ENCODE data around the gene CEP63.
A peak's percentile ranks its signal among the peaks of the same experiment; 100 is the strongest.

CEP63 gene

DNA sequence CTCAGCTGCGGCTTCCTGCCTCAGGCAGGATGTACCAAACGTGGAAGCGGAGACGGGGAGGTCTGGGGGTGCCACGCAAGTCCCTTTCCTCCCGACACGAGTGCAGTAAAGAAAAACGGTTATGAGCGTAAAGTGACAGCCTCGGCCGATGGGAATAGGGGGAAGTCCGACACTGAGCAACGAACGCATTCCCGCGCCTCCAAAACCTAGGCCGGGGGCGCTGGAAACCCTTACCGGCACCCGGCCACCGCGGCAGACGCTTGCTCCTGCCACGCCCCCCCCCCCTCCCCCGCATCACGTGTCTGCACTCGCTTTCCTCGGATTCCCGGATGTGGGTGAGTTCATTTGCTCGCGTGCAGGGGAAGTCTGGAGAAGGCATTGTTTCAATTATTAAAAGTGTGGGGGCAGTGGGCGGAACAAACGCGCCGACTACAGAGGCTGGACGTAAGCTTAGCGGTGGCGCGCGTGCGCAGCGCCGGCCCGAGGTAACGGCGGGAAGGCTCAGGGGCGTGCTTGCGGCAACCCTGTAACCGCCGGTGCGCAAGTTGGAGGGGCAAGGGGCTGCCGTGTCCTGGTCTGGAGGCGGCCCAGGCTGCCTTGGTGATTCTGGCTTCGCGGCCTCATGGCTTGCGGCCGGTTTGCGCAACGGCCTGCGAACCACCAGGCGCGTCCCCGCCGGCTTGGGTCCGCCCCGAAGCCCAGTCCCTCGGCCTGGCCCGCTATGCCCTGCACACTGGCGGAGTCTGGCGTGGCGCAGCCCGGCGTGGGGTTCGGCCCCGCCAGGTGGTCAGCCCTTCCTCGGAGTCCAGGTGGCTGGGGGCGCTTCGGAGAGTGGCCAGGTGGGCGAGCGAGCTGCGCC lies at the start of gene CEP63, which contains the start of gene ANAPC13:
CEP63 (plus strand) TSS at position 340 of the 859 bp plus-strand sequence. CDS start 9,264 bp downstream, outside the sequence.
ANAPC13 (minus strand) TSS at position 268 of the 859 bp plus-strand sequence. CDS start 3,081 bp downstream, outside the sequence.
- TF ChIP-seq GATA1 (IDR thresholded peaks at IDR 0.05; ENCODE audit: low read depth, low read length) (no peak), POLR2A (IDR thresholded peaks at IDR 0.05; ENCODE audit: low read length) (peak; percentile 97)
- peak; percentile 96 to 99 for DNase-seq

DNA sequence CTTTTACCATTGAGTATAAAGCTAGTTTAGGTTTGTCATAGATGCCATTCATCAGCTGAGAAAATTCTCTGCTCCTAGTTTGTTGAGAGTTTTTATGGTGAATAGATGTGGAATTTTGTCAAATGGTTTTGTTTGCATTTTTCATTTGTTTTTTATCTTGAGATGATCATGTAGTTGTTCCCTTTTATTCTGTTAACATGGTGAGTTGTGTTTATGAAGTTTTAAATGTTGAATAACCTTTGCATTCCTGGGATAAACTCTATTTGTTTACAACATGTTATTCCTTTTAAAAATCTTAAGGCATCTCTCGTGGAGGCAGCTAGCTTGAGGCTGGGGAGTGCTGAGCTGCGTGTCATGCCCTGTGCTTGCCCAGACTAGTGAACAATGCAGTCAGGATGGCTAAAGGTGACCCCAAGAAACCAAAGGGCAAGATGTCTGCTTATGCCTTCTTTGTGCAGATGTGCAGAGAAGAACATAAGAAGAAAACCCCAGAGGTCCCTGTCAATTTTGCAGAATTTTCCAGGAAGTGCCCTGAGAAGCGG lies 48.6 kb upstream of the CEP63 start:
- TF ChIP-seq GATA1 (IDR thresholded peaks at IDR 0.05; ENCODE audit: low read depth, low read length): no peak
- no peak for TF ChIP-seq POLR2A (IDR thresholded peaks at IDR 0.05; ENCODE audit: low read length)
- DNase-seq: no peak

DNA sequence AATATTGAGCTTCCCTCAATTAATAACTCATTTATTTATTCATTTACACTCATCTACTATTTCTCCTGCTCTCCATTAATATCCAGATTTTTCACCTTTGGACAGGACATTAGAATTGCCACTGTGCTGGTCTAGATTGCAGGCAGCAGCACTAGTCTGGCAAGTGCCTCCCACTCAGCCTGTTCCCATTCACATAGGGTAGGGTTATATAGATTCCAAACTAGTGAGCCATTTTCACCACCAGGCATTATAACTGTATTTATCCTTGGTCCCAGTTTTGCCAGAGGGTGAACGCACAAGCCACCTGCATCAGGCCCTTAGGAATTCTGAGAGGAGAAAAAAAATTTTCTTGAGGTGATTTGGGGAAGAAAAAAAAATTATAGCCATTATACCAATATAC lies 44.5 kb upstream of the CEP63 start:
- TF ChIP-seq POLR2A (IDR thresholded peaks at IDR 0.05; ENCODE audit: low read length) (no peak), GATA1 (IDR thresholded peaks at IDR 0.05; ENCODE audit: low read depth, low read length) (no peak)
- no peak for DNase-seq

DNA sequence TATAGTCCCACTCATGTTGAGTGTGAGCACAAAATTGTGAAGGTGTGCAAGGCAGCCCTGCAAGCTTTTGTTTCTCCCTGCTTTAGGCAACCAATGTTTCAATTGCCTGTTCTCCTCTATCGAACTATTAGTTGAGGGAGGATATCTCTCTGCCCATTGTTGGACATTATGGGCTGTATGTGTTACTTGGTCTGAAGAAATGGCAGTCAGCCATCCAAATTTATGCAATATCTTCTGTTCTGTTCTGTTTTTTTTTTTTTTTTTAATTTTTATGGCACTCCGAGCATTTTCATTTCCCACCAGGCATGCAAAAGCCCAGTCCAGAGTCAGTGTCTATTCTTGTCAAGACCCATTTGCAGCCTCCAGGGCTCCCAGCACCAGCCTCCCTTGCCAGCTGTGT lies 44.0 kb upstream of the CEP63 start:
- DNase-seq: no peak
- no peak for TF ChIP-seq GATA1 (IDR thresholded peaks at IDR 0.05; ENCODE audit: low read depth, low read length)
- TF ChIP-seq POLR2A (IDR thresholded peaks at IDR 0.05; ENCODE audit: low read length): no peak

DNA sequence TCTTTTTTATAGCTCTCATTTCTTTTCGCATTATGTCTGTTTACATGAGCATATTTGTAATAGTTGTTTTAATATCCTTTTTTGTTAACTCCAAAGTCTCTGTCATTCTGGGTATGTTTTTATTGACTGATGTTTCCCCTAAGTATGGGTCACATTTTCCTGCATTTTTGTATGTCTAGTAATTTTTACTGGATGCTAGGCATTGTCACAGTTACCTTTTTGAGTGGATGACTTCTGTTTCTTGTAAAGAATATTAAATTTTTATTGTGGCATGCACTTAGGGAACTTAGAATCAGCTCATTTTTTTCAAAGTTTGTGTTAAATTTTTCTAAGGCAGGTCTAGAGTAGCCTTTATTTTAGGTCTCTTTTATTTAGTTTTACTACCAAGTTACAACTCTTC lies 40.8 kb upstream of the CEP63 start:
- no peak for DNase-seq
- TF ChIP-seq POLR2A (IDR thresholded peaks at IDR 0.05; ENCODE audit: low read length): no peak

DNA sequence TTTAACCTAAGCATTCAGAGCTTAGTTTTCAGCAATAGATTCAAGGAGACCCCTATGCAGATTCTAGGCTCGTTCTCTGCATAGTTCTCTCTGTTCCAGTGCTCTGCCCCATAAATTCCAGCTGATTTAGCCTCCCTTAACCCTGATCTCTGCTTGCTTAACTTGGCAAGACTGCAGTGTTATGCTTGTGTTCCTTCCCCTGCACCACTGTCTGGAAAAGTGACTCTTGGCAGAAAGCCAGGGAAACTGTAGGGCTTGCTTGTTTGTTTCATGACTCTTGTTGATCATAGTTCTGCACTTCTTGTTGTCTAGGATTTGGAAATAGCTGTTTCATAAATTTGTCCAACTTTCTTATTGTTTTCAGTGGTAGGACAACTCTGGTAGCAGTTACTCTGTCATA lies 40.2 kb upstream of the CEP63 start:
- TF ChIP-seq POLR2A (IDR thresholded peaks at IDR 0.05; ENCODE audit: low read length): no peak
- TF ChIP-seq GATA1 (IDR thresholded peaks at IDR 0.05; ENCODE audit: low read depth, low read length): no peak
- DNase-seq: no peak

DNA sequence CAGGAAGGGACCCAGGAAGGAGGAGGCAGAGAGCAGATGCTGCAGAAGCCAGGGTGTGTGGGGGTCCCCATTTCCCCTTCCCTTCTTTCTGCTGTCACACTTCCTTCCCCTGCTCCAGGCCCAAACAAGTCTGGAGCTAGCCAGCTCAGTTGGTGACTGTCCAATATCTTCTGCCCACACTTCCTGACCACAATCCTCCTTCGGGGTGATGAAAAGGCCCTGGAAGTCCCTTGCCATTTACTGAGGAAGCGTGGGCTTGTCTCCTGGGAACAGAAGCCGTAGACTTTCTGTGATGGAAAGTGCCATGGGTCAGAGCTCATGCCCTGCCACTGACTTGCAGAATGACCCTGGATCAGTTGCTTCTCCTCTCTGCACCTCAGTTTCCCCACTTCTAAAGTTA lies 39.1 kb upstream of the CEP63 start:
- TF ChIP-seq GATA1 (IDR thresholded peaks at IDR 0.05; ENCODE audit: low read depth, low read length) (no peak), POLR2A (IDR thresholded peaks at IDR 0.05; ENCODE audit: low read length) (no peak)
- DNase-seq: no peak

DNA sequence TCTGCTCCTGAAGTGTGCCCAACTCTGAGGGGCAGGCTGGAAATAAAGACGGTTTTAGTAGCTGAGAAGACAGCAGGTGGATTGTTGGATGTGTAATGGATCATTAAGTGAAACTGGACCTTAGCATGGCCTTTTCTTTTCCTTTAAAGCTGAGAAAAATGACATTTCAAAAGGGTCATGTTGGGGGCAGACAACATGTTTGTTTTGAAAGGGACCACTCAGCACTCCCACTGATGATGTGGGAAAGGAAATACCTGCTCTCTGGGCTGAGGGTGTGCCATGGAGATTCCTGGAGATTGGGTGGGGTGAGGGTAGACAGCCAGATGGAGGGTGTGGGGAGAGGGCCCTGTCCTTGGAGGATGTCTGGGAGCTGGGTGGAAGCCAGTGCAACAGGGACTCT lies 38.5 kb upstream of the CEP63 start:
- DNase-seq: no peak
- TF ChIP-seq GATA1 (IDR thresholded peaks at IDR 0.05; ENCODE audit: low read depth, low read length) (no peak), POLR2A (IDR thresholded peaks at IDR 0.05; ENCODE audit: low read length) (no peak)

DNA sequence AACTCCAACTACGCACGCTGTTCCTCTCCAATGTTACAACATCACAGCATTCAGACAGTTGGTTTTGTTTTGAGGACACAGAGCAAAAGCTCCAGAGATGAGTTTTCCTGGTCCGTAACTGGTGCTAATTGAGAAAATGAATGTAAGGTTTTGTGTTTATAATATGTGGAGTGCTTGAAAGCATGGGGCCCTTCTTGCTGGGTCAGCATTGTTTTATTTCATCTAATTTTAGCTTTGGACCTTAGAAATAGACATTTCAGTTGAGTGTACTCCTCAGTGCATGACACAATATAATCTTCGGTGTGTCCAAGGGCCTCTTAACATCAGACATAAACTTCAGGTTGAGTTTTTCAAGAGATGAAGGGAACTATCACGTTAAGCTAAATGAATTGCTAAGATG lies 37.2 kb upstream of the CEP63 start:
- DNase-seq: no peak
- TF ChIP-seq GATA1 (IDR thresholded peaks at IDR 0.05; ENCODE audit: low read depth, low read length): no peak
- no peak for TF ChIP-seq POLR2A (IDR thresholded peaks at IDR 0.05; ENCODE audit: low read length)

DNA sequence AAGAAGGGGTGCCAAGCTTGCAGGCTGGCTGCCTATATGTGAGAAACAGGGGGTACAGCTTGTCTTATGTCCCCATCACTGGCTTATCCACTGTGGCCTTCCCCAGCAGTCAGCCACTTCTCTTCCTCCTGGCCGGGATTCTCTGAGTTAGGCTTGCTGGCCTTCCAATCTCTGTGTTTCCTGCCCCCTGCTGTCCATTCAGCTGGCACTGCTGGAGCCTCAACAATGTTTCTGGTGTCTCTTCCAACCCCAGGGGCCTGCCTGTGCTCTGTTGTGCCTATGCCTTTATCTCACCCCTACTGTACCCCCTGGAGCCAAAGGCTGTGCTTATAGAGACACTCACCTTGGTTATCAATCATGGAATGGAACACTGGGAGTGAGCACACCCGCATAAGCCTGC lies 36.6 kb upstream of the CEP63 start:
- no peak for TF ChIP-seq POLR2A (IDR thresholded peaks at IDR 0.05; ENCODE audit: low read length)
- TF ChIP-seq GATA1 (IDR thresholded peaks at IDR 0.05; ENCODE audit: low read depth, low read length): no peak
- DNase-seq: peak in 1 of 2 experiments; percentile 11

DNA sequence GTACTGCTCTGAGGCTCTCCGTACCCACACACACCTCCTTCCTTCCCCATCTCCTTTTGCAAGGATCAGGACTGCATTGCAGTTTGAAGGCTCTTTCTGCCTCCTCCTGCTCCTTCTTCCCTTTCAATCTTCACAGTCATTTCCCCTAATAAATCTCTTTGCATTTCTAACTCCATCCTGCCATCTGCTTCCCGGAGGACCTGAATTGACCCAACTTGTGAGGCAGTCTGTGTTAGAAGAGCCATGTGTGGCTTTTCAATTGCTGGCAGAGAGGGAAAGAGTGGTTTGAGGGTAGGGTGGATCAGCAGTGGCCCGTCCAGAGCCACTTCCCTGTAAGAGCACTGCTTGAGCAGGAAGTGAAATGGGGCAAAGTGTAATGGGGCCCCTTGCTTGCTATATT lies 35.9 kb upstream of the CEP63 start:
- no peak for TF ChIP-seq POLR2A (IDR thresholded peaks at IDR 0.05; ENCODE audit: low read length)
- no peak for DNase-seq

DNA sequence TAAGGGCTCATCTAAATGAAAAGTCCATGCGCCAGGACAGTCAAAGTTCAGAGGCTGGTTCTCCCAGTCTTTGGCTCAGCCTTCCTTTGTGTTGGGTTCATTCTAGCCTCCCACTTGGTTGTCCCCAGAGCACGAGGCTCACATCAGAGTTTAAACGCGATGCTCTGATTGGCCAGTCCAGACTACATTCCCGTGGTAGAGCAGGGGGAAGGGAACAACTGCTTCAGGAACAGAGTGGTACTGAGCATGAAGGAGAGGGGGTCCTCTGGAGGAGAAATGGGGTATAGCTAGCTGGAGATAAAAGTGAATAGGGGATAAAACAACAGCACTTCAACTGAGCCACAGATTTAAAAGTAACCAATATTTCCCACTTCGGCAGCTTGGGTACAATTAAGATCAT lies 32.2 kb upstream of the CEP63 start:
- TF ChIP-seq POLR2A (IDR thresholded peaks at IDR 0.05; ENCODE audit: low read length) (no peak), GATA1 (IDR thresholded peaks at IDR 0.05; ENCODE audit: low read depth, low read length) (no peak)
- DNase-seq: no peak

DNA sequence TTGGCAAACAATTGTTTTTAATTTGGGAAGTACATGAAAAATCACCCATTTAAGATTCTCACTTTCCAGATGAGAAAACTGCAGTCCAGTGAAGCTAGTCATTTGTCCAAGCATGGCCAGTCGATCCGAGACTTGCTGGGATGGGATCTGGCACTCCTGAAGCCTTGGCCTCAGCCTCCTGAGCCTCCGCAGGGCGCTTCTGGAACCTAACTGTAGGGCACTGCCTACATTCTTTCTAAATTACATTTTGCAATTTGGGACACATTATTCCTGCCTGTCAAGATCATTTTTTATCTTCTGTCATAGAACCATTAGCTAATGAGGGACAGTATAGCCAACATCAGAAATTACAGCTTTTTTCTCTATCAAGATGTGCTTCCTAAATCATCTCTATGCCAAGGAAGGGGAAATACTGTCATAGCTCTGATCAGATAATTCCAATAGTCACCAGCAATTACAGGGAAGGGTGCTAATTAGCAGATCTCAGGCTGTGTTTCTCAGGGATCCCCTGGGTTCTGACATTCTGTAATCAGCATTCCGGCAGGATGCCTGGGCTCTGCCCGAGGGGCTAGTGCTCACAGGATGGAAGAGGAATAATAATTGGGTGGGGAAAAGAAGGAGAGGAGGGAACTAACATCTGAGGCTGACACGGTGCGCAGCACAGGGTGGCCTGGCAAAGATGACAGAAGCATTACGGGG lies 28.3 kb upstream of the CEP63 start:
- no peak for TF ChIP-seq POLR2A (IDR thresholded peaks at IDR 0.05; ENCODE audit: low read length)
- TF ChIP-seq GATA1 (IDR thresholded peaks at IDR 0.05; ENCODE audit: low read depth, low read length): no peak
- no peak for DNase-seq

DNA sequence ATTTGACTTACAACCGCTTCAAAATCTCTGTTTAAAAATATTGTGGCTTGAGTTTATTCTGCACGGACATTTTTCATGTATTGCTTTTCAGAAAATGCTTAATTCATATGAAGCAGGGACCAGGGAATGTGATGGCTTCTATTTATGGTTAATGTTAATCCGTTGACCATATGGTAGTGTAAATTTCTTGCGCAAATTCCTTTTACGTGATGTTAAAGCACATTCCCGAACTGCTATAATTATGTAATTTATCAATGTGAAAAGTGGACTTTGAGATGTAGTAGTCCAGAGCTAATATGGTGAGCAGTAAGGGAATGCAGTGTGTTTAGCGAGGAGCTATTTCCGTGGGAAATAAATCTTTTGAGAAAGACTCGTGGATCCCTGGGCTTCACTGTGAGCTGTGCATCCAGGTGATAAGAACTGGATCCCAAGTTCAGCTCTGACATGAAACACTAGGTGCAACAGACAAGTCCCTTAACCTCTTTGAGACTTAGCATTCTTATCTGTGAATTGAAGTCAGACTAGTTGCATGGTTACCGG lies 27.4 kb upstream of the CEP63 start:
- no peak for TF ChIP-seq POLR2A (IDR thresholded peaks at IDR 0.05; ENCODE audit: low read length)
- no peak for DNase-seq

All from erythroblast (primary cell).